NCI-H2107 treated with DMSO at 0.1 percent for 48 hours (cell line): ENCODE measurements around the gene SYTL3.
"Not testable (repeated sequence)": the region's sequence is repeated elsewhere in the genome, so short reads cannot be mapped to it uniquely, and the experiment has no call there.

Experiments used
- DNase-seq: peaks from one replicate; lab custom pipeline; 2025; ENCODE audit not compliant: unreplicated experiment; lab: John Stamatoyannopoulos, UW

SYTL3 gene

GRCh38 chr6:158621694-158622544 is 27.9 kb upstream of the SYTL3 start:
- DNase-seq = no peak

- no peak for DNase-seq
Measured at GRCh38 chr6:158622545-158623190, 27.2 kb upstream of the SYTL3 start.

- DNase-seq = no peak
Measured at GRCh38 chr6:158624684-158625682, 24.9 kb upstream of the SYTL3 start.

- no peak for DNase-seq
Measured at GRCh38 chr6:158625881-158626305, 24.0 kb upstream of the SYTL3 start.

GRCh38 chr6:158626360-158627167 is 23.3 kb upstream of the SYTL3 start:
- DNase-seq = no peak

GRCh38 chr6:158627168-158627939 is 22.5 kb upstream of the SYTL3 start:
- DNase-seq = no peak

- no peak for DNase-seq
Measured at GRCh38 chr6:158627940-158628211, 22.0 kb upstream of the SYTL3 start.

GRCh38 chr6:158628542-158628941 is 21.3 kb upstream of the SYTL3 start:
- DNase-seq = no peak

- peak; percentile 52 for DNase-seq
Measured at GRCh38 chr6:158629367-158630221, 20.3 kb upstream of the SYTL3 start.

- DNase-seq = no peak
Measured at GRCh38 chr6:158630938-158631616, 18.8 kb upstream of the SYTL3 start.

- DNase-seq = no peak
Measured at GRCh38 chr6:158631678-158632537, 17.9 kb upstream of the SYTL3 start.

- DNase-seq = not testable (repeated sequence)
Measured at GRCh38 chr6:158632538-158633119, 17.2 kb upstream of the SYTL3 start.

GRCh38 chr6:158633127-158633526 is 16.7 kb upstream of the SYTL3 start:
- DNase-seq = no peak

GRCh38 chr6:158634695-158635426 is 15.0 kb upstream of the SYTL3 start:
- DNase-seq = no peak

- no peak for DNase-seq
Measured at GRCh38 chr6:158635427-158636073, 14.3 kb upstream of the SYTL3 start.

- DNase-seq = no peak
Measured at GRCh38 chr6:158636778-158637177, 13.1 kb upstream of the SYTL3 start.
